ENCODE results near the gene DAB2IP.

Gene DAB2IP

DNA sequence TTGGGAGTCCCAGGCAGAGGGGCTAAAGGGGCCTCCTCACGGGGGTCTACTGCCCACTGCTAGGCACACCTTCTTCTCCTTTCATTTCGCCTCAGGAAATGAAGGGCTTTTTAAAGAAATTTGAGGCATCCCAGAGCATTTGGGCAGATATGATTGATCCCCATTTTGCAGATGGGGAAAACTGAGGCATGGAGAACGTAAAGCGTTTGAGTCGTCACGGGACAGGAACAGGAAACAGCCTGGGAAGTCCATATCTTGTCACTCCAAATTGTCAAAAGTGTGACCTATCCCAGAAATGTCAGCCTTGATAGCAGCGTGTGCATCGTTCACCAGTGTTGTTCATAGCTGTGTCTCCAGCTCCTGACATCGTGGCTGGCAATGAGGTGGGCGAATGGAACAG is 98.2 kb downstream of the DAB2IP start:
- no peak for TF ChIP-seq FOXA1 (IDR thresholded peaks at IDR 0.05)
- TF ChIP-seq BHLHE40 (IDR thresholded peaks at IDR 0.05; ENCODE audit: borderline replicate concordance): no peak
- no peak for TF ChIP-seq ELF4 (IDR thresholded peaks at IDR 0.05)
- TF ChIP-seq SUZ12 (IDR thresholded peaks at IDR 0.05): no peak
- no peak for TF ChIP-seq FOXK2 (IDR thresholded peaks at IDR 0.05)
- TF ChIP-seq TARDBP (IDR thresholded peaks at IDR 0.05): no peak
- no peak for TF ChIP-seq SP1 (IDR thresholded peaks at IDR 0.05)
- TF ChIP-seq FOXM1 (IDR thresholded peaks at IDR 0.05; ENCODE audit: borderline replicate concordance): no peak
- TF ChIP-seq, protein P1, sequence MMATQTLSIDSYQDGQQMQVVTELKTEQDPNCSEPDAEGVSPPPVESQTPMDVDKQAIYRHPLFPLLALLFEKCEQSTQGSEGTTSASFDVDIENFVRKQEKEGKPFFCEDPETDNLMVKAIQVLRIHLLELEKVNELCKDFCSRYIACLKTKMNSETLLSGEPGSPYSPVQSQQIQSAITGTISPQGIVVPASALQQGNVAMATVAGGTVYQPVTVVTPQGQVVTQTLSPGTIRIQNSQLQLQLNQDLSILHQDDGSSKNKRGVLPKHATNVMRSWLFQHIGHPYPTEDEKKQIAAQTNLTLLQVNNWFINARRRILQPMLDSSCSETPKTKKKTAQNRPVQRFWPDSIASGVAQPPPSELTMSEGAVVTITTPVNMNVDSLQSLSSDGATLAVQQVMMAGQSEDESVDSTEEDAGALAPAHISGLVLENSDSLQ (IDR thresholded peaks at IDR 0.05): no peak
- no peak for TF ChIP-seq NFRKB (IDR thresholded peaks at IDR 0.05)
- no peak for TF ChIP-seq HDGF (IDR thresholded peaks at IDR 0.05; ENCODE audit: borderline replicate concordance)
- TF ChIP-seq CTBP1 (IDR thresholded peaks at IDR 0.05; ENCODE audit: borderline replicate concordance): no peak
- no peak for TF ChIP-seq ARNT (IDR thresholded peaks at IDR 0.05)
- TF ChIP-seq ZNF384 (IDR thresholded peaks at IDR 0.05): no peak
- no peak for TF ChIP-seq L3MBTL2 (conservative IDR thresholded peaks at IDR 0.05)
- no peak for TF ChIP-seq LEF1 (IDR thresholded peaks at IDR 0.05; ENCODE audit: borderline replicate concordance)
- DNase-seq (ENCODE audit: extremely low spot score): no peak
- ChIA-PET POLR2A (no interaction called here), CTCF (no interaction called here)

DNA sequence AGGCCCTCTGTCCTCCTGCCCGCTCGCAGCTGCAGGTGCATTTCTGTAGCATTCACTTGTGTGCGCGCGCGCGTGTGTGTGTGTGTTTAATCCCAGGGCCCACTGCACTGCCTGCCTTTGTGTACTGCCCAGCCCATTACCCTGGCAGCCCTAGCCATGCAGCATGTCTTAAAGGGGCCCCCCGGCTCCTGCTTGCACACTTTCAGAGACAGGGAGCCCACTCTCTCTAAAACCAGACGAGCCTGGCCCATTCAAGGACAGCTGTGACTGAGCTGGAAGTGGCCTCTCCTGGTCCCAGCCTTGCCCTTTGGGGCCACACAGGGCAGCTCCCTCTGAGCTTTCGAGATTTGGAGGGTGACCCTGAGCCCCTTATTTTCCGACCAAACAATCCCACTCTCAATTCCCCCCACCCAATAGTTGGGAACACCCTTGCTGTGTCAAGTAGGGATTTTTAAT is 98.9 kb downstream of the DAB2IP start:
- DNase-seq (ENCODE audit: extremely low spot score): no peak
- POLR2A ChIA-PET: no interaction called here
- no peak for TF ChIP-seq FOXK2 (IDR thresholded peaks at IDR 0.05)
- no peak for TF ChIP-seq L3MBTL2 (conservative IDR thresholded peaks at IDR 0.05)
- no peak for TF ChIP-seq SUZ12 (IDR thresholded peaks at IDR 0.05)
- no peak for TF ChIP-seq FOXM1 (IDR thresholded peaks at IDR 0.05; ENCODE audit: borderline replicate concordance)
- no peak for TF ChIP-seq ZNF384 (IDR thresholded peaks at IDR 0.05)
- TF ChIP-seq ARNT (IDR thresholded peaks at IDR 0.05): no peak
- TF ChIP-seq BHLHE40 (IDR thresholded peaks at IDR 0.05; ENCODE audit: borderline replicate concordance): no peak
- no peak for TF ChIP-seq HDGF (IDR thresholded peaks at IDR 0.05; ENCODE audit: borderline replicate concordance)
- TF ChIP-seq SP1 (IDR thresholded peaks at IDR 0.05): no peak
- TF ChIP-seq, protein P1 (IDR thresholded peaks at IDR 0.05): no peak
- TF ChIP-seq LEF1 (IDR thresholded peaks at IDR 0.05; ENCODE audit: borderline replicate concordance): no peak
- TF ChIP-seq FOXA1 (IDR thresholded peaks at IDR 0.05): no peak
- no peak for TF ChIP-seq ELF4 (IDR thresholded peaks at IDR 0.05)
- no peak for TF ChIP-seq NFRKB (IDR thresholded peaks at IDR 0.05)
- no peak for TF ChIP-seq TARDBP (IDR thresholded peaks at IDR 0.05)
- TF ChIP-seq CTBP1 (IDR thresholded peaks at IDR 0.05; ENCODE audit: borderline replicate concordance): no peak
- CTCF ChIA-PET: no interaction called here

DNA sequence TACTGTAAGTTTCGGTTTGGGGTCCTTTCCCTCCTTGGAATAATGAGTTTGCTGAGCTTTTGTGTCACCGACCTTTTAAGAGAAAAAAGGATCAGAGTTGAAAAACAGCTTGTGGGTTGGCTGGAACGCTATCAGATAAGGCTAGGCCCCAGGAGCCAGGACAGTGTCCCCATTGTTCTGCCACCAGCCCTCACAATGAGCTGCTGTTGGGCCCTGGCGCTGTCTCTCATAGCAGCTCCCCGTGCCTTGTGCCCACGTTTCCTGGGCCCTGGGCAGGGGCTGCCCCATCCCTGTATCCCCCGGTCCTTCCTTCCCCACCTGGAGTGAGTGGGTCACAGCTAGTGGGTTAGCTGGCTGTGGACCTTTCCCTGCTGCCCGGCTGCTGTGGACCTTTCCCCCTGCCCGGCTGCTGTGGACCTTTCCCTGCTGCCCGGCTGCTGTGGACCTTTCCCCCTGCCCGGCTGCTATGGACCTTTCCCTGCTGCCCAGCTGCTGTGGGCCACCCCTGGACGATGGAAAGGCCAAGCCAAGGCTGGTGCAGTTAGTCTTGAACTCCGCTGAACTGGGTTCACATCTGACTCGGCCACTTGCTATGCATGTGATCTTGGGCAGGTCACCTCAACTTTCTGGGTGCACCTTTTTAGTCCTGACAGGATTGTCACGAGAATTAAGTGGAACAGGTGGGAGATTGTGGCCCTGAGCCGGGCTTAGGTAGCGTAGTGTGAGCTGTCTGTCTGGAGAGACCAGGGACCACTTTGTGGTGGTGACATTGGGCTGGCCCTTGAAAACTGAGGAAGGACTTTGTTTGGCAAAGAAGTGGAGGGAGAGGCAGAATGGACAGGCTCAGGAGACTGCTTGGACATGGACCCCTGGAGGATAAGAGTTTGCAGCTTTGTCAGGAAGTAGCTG is 99.5 kb downstream of the DAB2IP start:
- ChIA-PET CTCF (no interaction called here), POLR2A (no interaction called here)
- DNase-seq (ENCODE audit: extremely low spot score): no peak
- TF ChIP-seq TARDBP (IDR thresholded peaks at IDR 0.05) (no peak), FOXK2 (IDR thresholded peaks at IDR 0.05) (no peak), L3MBTL2 (conservative IDR thresholded peaks at IDR 0.05) (no peak), ZNF384 (IDR thresholded peaks at IDR 0.05) (no peak), FOXA1 (IDR thresholded peaks at IDR 0.05) (no peak), LEF1 (IDR thresholded peaks at IDR 0.05; ENCODE audit: borderline replicate concordance) (no peak), SUZ12 (IDR thresholded peaks at IDR 0.05) (no peak), SP1 (IDR thresholded peaks at IDR 0.05) (no peak), FOXM1 (IDR thresholded peaks at IDR 0.05; ENCODE audit: borderline replicate concordance) (no peak), ARNT (IDR thresholded peaks at IDR 0.05) (no peak), HDGF (IDR thresholded peaks at IDR 0.05; ENCODE audit: borderline replicate concordance) (no peak), NFRKB (IDR thresholded peaks at IDR 0.05) (no peak), ELF4 (IDR thresholded peaks at IDR 0.05) (no peak), CTBP1 (IDR thresholded peaks at IDR 0.05; ENCODE audit: borderline replicate concordance) (no peak), BHLHE40 (IDR thresholded peaks at IDR 0.05; ENCODE audit: borderline replicate concordance) (no peak)
- TF ChIP-seq, protein P1 (IDR thresholded peaks at IDR 0.05): no peak

DNA sequence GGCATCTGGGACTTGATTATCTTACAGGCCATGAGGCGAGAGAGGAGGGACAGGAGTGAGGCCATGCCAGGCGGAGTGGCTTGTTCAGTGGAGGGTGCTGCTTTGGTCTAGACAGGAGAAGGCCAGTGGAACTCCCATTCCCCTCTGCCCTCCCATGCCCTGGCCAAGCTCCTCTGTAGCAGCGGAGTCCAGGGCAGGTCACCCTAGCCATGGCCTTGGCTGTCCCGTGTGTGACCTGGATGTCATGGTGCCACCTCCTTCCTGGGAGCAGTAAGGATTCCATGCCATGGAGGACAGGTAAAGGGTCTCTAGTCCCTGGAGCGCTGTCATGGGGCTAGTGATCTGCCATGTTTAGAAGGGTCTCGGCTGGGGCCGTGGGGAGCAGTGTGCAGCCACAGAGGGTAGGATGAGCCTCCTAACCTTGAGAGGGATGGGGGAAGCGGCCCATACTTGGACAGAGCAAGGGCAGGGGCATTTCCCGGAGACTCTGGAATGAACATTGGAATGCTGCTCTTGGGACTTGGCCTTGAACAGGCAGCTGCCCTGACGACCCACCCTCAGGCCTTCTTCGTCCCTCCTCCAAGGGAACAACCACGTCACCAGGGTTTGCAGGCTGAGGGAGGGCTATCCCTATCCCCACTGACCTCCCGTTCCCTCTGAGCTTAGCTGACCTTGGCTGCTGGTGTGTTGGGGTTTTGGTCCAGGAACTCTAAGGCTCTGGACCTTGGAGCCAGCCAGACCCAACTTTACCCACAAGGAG is 100.4 kb downstream of the DAB2IP start:
- ChIA-PET POLR2A (no interaction called here), CTCF (no interaction called here)
- no peak for DNase-seq (ENCODE audit: extremely low spot score)
- TF ChIP-seq, protein P1 (IDR thresholded peaks at IDR 0.05): no peak

DNA sequence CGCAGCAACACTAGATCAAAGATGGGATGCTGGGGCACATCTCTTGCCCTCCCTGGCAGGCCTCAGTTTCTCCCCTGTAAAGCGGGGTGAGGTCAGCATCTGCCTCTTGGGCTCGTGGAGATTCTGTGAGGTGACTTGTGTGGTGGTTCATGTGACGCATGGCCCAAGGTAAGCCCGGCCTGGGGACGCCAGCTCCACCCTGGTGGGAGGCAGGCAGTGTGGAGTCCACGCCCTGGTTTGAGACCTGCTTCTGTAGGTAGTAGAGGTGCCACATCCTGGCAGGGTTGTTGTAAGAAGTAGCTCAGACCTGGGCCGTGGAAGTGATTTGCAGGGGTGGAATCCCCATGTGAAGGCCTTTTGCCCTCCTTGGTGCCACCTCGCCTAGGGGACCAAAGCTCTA is 101.5 kb downstream of the DAB2IP start:
- CTCF ChIA-PET: no interaction called here
- POLR2A ChIA-PET: no interaction called here
- TF ChIP-seq TARDBP (IDR thresholded peaks at IDR 0.05): no peak
- no peak for TF ChIP-seq ELF4 (IDR thresholded peaks at IDR 0.05)
- TF ChIP-seq NFRKB (IDR thresholded peaks at IDR 0.05): no peak
- no peak for TF ChIP-seq LEF1 (IDR thresholded peaks at IDR 0.05; ENCODE audit: borderline replicate concordance)
- TF ChIP-seq ZNF384 (IDR thresholded peaks at IDR 0.05): no peak
- TF ChIP-seq, protein P1 (IDR thresholded peaks at IDR 0.05): no peak
- no peak for TF ChIP-seq L3MBTL2 (conservative IDR thresholded peaks at IDR 0.05)
- no peak for TF ChIP-seq FOXA1 (IDR thresholded peaks at IDR 0.05)
- TF ChIP-seq BHLHE40 (IDR thresholded peaks at IDR 0.05; ENCODE audit: borderline replicate concordance): no peak
- TF ChIP-seq SUZ12 (IDR thresholded peaks at IDR 0.05): no peak
- no peak for TF ChIP-seq CTBP1 (IDR thresholded peaks at IDR 0.05; ENCODE audit: borderline replicate concordance)
- TF ChIP-seq FOXM1 (IDR thresholded peaks at IDR 0.05; ENCODE audit: borderline replicate concordance): no peak
- no peak for TF ChIP-seq SP1 (IDR thresholded peaks at IDR 0.05)
- TF ChIP-seq HDGF (IDR thresholded peaks at IDR 0.05; ENCODE audit: borderline replicate concordance): no peak
- no peak for TF ChIP-seq FOXK2 (IDR thresholded peaks at IDR 0.05)
- TF ChIP-seq ARNT (IDR thresholded peaks at IDR 0.05): no peak
- no peak for DNase-seq (ENCODE audit: extremely low spot score)
